ENCODE data around the gene NEUROD2.

- TF ChIP-seq CTCF (IDR thresholded peaks at IDR 0.05; ENCODE audit: low read depth, low read length) = no peak
- TF ChIP-seq POLR2A (IDR thresholded peaks at IDR 0.05; ENCODE audit: extremely low read depth, insufficient read length) = no peak
- no peak for TF ChIP-seq MYC (IDR thresholded peaks at IDR 0.05; ENCODE audit: low read depth, low read length)
- no peak for TF ChIP-seq MAX (IDR thresholded peaks at IDR 0.05; ENCODE audit: low read depth, low read length)
These were observed 28.2 kb downstream of the NEUROD2 start for GRCh38 chr17:39579318-39580081.

All from NB4 (cell line).